ENCODE results near the gene ARHGAP33. TPM values are rescaled to one million over a fixed set of nuclear protein-coding genes. Genes with fewer than 3 reads are reported as not detected.

Gene ARHGAP33
- polyA plus RNA-seq, 1 donor, result 27.3 TPM

DNA sequence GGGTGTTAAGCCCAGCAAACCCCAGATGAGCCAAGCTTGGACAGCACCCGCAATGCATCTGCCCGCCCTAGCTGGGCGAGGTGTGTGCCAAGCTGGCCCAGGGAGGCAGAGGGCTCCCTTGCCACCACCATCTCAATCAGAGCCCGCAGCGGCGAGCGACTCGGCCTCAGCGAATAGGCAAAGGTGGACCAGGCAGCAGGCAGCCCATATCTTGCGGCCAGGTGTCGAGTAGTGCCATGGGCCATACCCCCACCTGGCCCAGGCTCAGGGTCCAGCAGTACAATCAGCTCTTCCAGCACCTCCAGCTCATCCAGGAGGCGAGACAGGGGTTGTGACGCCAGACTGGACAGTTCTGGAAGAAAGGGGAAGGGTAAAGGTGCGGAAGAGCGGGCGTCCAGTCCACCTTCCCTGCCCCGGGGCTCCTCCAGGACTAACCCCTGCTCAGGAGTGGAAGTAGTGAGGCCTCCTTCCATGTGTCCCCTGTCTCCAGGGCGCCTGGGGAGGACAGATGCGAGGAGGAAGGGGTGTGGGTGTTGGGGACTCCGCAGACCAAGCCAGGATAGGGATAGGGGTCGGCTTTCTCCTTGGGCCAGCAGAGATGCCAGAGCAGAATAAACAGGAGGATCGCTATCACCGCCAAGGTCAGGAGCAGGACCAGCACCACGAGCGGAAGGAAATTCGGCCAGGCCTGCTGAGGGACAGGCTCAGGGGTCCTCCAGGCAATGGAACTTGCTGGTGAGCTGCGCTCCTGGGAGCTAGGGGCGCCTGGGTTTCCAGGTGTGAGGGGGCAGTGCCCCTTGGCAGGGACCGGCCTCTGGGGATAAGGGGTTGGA is 35.9 kb upstream of the ARHGAP33 start:
- DNase-seq, result no peak

GRCh38 chr19:35740108-35740422 is 35.3 kb upstream of the ARHGAP33 start:
- DNase-seq, result no peak

- DNase-seq, result peak; percentile 97
These were observed 34.8 kb upstream of the ARHGAP33 start for GRCh38 chr19:35740423-35741202.

DNA sequence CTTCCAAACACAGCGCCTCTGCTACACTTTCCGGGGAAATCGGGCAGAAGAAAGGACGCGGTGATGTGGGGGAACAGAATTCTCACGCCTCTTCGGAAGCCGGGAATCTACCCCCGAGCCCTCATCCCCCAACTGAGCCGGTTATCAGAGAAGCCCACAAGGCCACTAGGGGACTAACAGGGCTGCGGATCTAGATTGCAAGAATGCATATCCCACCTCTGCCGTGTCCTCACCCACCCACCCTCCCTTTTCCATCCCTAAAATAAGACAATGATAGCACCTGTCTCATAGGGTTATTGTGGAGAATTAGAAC is 34.2 kb upstream of the ARHGAP33 start:
- DNase-seq, result no peak

- DNase-seq, result no peak
These were observed 33.1 kb upstream of the ARHGAP33 start, which contains the start of gene IGFLR1 for GRCh38 chr19:35742121-35742724. Gene IGFLR1 (minus strand): TSS chr19:35742452. CDS start chr19:35741180, 1,272 bp downstream.

- no peak for DNase-seq
These were observed 31.5 kb upstream of the ARHGAP33 start for GRCh38 chr19:35743640-35744429.

- DNase-seq, result peak; percentile 96
These were observed 30.7 kb upstream of the ARHGAP33 start for GRCh38 chr19:35744430-35745327.

- DNase-seq, result peak; percentile 99
These were observed 29.9 kb upstream of the ARHGAP33 start, which contains the start of the genes PSENEN and U2AF1L4 for GRCh38 chr19:35745328-35746086. Gene PSENEN (plus strand): TSS chr19:35745651. CDS start chr19:35745931, 280 bp downstream. Gene U2AF1L4 (minus strand): TSS chr19:35745418. CDS start chr19:35745391, 27 bp downstream.

GRCh38 chr19:35746087-35746462 is 29.3 kb upstream of the ARHGAP33 start:
- DNase-seq, result no peak

GRCh38 chr19:35746531-35746930 is 28.8 kb upstream of the ARHGAP33 start:
- DNase-seq, result no peak

DNA sequence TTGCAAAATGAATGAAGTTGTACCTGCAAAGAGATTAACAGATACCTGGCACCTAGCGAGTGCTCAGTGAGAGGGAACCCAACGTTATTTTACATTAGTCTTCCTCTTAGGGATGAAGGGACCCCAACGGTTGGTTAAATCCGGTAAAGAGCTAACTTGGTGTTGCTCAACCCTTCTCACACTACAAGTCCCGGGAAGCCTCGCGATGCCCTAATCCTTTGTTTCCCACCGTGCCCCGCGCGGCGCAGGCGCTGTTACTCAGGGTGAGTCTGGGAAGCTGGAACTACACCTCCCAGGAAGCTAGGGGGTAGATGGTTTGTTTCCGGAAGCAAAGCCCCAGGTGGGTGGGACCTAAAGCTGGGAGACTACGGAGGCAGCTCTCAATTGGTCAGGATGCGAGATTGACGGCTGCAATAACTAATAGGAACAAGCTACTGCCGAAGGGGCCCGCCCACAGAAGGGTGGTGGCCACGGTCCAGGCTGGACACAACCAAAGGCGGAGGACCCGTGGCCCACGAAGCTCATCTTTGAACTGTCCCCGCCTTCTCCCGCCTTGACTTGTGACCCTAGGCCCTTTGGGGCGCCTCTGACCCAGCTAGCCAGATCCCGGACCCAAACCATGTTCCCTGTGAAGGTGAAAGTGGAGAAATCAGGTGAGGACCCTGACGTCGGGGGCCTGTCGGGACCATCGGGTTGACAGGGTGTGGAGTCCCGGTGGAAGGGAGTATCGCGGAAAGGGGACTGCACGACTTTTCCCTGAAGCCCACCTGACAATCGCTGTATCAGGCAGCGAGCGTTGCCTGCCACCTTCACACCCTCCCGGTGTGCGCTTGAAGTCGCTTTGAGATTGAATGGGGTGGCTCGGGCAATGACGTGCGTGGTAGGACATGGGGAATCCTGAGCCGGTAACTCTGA is 27.0 kb upstream of the ARHGAP33 start, which contains the start of gene LIN37:
Gene LIN37 (plus strand): TSS at position 471 of the 915 bp plus-strand sequence. CDS start 149 bp downstream, at position 620.
- peak; percentile 99 for DNase-seq

- DNase-seq, result no peak
These were observed 25.2 kb upstream of the ARHGAP33 start for GRCh38 chr19:35750167-35750566.

- DNase-seq, result no peak
These were observed 23.3 kb upstream of the ARHGAP33 start for GRCh38 chr19:35751839-35752745.

DNA sequence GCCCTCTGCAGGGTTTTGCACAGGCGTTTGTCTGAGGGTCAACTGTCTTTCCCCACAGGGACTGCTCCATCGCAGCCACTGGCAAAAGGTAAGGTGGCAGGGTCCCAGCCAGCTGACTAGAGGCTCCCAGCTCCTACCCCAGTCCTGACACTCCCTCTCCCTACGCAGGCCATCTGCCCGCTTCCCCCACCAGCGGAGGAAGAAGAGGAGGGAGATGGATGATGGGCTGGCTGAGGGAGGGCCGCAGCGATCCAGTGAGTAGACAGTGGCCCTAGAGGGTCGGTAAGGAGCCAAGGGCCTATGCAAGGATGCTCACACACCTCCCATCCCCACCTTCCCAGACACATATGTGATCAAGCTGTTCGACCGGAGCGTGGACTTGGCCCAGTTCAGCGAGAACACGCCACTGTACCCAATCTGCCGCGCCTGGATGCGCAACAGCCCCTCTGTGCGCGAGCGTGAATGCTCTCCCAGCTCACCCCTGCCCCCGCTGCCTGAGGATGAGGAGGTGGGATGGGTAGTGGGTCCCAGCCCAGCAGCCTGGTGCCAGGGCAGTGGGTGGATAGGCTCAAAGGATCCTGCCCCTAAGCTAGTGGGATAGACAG is 22.5 kb upstream of the ARHGAP33 start:
- no peak for DNase-seq

- no peak for DNase-seq
These were observed 21.6 kb upstream of the ARHGAP33 start for GRCh38 chr19:35753634-35754369.

DNA sequence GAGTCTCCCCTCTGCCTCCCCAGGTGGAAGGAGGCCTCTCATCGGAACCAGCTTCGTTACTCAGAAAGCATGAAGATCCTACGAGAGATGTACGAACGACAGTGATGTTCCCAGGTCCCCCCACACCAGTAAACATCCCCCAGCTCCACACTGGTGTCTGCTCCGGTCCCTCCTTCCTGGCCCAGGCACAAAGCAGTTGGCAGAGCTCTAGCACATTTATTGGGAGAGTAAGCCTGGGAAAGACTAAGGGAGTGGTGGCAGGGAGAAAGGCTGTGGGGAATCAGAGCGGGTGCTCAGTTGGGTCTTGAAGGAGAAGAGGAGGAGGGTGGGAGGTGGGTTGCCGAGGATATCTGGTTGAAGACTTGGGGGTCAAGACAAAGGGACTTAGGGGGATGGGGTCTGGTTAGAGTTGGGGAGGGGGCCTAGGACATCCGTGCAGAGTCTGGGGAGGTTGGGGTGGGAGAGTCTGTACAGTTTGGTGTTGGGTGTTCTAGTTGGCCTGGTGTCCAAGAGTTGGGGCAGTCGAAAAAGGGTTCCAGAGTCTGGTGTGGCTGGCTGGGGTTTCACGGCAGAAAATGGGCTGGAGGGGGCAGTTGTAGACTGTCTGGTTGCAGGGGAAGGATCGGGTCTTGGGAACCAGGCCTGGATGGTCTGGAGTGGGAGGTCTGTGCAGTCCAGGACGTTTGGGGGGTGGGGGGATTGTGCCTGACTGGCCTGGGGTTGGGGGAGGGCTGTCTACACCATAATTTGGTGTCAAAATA is 20.8 kb upstream of the ARHGAP33 start:
- DNase-seq, result no peak
